IgD-negative memory B cell (primary cell): Measurements from ENCODE around the gene DCAF6. TPM values are rescaled to one million over a fixed set of nuclear protein-coding genes. Genes with fewer than 3 reads are reported as not detected.

Experiments
- H3K27ac Mint-ChIP-seq, 3 donors: one replicate each; pipeline ENCODE4 v1.8.0; 2020 to 2022; ENCODE audit warnings: mild to moderate bottlenecking in 3 of 3, mixed read lengths in 3 of 3, moderate library complexity in 1 of 3
- H3K27me3 Mint-ChIP-seq: one replicate; pipeline ENCODE4 v1.8.0; 2021; ENCODE audit warnings: mixed read lengths
- H3K36me3 Mint-ChIP-seq: one replicate; pipeline ENCODE4 v1.8.0; 2020; ENCODE audit warnings: mild to moderate bottlenecking, mixed read lengths
- H3K4me1 Mint-ChIP-seq, 3 donors: one replicate each; pipeline ENCODE4 v1.8.0; 2020 to 2022; ENCODE audit warnings: mixed read lengths in 3 of 3, mild to moderate bottlenecking in 1 of 3
- H3K4me3 Mint-ChIP-seq, 4 donors: one replicate each; pipeline ENCODE4 v1.8.0; 2020 to 2022; ENCODE audit warnings: mild to moderate bottlenecking in 4 of 4, mixed read lengths in 4 of 4, moderate library complexity in 3 of 4
- H3K9me3 Mint-ChIP-seq, 3 donors: one replicate each; pipeline ENCODE4 v1.8.0; 2020 to 2021; ENCODE audit warnings: mixed read lengths in 3 of 3, mild to moderate bottlenecking in 1 of 3
- polyA plus RNA-seq: library from polyadenylated mRNA; unstranded; fragments of 300-500 nt; fragmentation: Illumina TruSeq; gene quantifications from one replicate; pipeline ENCODE4 v1.2.3, GENCODE V29; 2021

The DCAF6 gene
- polyA plus RNA-seq, 1 donor from 2014 or later: 11.9 TPM

DNA sequence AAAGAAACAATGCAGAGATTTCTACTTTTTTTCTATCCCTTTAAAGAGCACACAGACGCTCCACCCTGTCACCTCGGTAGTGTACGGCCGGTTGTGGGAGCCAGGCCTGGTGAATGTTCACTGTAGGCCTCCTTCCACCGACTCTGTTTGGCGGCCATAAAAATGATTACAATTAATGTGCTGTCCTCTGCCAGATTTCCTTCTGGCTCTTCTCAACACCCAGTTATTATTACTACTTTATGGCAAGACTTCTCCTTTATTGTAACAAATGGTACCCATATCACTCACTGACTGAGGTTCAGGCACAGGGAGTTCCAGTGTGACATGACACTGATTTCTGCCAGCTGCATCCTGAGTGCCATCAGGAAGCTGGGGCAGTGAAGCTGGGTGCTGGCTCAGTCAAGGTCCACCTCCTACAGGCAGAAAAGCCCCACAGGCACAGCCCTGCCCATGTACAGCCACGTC is 162.9 kb downstream of the DCAF6 start:
- Mint-ChIP-seq H3K4me1 (no peaks in the 10 kb centered on the region), H3K27me3 (no peaks in the 10 kb centered on the region)

DNA sequence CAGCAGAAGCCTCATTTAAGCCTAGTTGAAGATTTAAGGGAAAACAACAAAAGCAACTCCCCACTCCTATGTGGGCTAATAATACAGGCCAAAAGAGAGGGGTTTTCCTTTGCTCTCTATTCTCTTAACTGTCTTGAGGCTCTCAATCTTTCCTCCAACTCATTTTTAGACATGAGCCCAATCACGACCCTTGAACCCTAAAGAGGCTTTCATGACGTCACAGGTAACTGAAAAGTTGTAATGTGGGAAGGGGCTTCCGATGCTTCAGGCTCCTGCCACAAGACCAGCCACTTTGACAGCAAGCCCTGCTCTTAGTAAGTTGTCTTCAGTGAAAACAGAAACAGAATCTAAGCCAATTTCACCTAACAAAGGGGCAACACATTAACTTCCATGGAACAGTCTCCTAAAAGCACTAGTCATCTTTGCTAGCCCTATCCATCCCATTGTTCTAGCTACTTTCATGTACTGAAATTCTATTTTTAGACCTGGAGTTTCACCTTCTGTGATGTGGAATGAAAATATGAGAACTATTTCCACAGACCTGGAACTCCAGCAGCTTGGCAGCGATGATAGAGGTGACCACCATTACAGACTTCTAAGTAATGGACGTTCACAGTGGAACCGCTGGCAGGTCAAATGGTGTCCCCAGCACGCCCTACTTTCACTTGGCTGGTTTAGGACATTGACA is 164.0 kb downstream of the DCAF6 start:
- no peaks in the 10 kb centered on the region for H3K9me3 Mint-ChIP-seq
- no peak overlapping the region for H3K4me3 Mint-ChIP-seq
- no peak overlapping the region for H3K27ac Mint-ChIP-seq
- peaks cover 4% of the 10 kb centered on the region for H3K27me3 Mint-ChIP-seq
- H3K36me3 Mint-ChIP-seq: peaks cover under 1% of the 10 kb centered on the region
- H3K4me1 Mint-ChIP-seq: no peaks in the 10 kb centered on the region

More for the DNA sequence above, 162.9 kb downstream of the DCAF6 start:
- no peaks in the 10 kb centered on the region for H3K9me3 Mint-ChIP-seq
- no peak overlapping the region for H3K4me3 Mint-ChIP-seq
- H3K27ac Mint-ChIP-seq: no peak overlapping the region
- H3K36me3 Mint-ChIP-seq: peaks cover 2% of the 10 kb centered on the region

DNA sequence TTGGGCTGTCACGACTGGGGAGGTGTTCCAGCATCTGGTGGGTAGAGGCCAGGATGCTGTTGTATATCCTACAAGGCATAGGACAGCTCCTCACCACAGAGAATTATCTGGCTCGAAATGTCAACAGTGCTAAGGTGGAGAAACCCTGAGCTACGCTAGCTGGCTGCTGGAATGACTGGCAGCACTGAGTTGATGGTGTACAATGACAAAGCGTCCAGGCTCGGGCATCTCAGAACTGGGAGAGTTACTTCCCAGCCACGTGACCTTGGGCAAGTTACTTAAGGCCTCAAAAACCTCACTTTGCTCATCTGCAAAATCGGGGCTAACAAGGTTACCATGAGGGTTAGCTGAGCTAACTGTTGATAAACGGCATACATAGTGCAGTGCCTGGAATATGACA is 164.9 kb downstream of the DCAF6 start:
- Mint-ChIP-seq H3K4me1 (no peaks in the 10 kb centered on the region), H3K4me3 (no peak overlapping the region), H3K36me3 (no peaks in the 10 kb centered on the region), H3K27ac (no peak overlapping the region), H3K27me3 (peaks cover 4% of the 10 kb centered on the region), H3K9me3 (no peaks in the 10 kb centered on the region)

DNA sequence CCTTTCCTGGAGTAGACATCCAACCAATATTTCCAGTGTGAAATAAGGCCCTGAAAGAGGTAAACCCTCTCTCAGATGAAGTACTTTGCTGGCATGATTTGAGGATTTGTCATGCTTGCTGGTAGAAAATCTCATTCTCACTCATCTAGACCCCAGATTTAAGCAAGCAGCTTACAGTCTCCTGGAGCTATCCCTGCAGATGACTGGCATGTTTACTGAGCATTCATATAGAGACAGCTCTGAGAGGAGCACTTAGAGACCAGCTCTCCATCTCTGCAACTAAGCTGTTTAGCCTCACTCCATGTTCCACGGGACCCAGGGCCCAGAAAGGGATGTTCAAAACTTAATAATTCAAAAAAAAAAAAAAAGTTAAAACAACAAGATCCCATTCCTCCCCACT is 166.0 kb downstream of the DCAF6 start:
- no peak overlapping the region for H3K27ac Mint-ChIP-seq

DNA sequence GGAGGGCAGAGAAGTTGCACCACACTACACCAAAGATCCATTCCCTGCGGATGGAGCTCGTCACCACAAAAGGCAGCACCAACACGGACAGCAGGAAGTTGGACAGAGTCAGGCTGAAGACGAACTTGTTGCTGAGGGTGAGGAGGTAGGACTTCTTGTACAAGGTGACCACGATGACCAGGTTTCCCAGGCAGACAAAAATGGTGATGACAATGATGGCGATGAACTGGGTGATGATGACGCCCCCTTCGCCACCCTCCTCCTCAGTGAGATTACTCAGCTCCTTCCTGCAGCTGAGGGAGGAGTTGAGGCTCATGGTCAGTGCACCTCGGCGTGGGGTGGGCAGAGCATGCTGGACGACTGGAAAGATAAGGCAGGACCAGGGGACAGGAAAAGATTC is 168.1 kb downstream of the DCAF6 start:
- Mint-ChIP-seq H3K27me3 (peaks cover 4% of the 10 kb centered on the region), H3K27ac (no peak overlapping the region), H3K4me1 (no peaks in the 10 kb centered on the region), H3K36me3 (no peaks in the 10 kb centered on the region), H3K4me3 (no peak overlapping the region), H3K9me3 (no peaks in the 10 kb centered on the region)

More for the DNA sequence above, 166.0 kb downstream of the DCAF6 start:
- Mint-ChIP-seq H3K9me3 (no peaks in the 10 kb centered on the region), H3K27me3 (peaks cover 4% of the 10 kb centered on the region), H3K4me3 (no peak overlapping the region), H3K36me3 (no peaks in the 10 kb centered on the region), H3K4me1 (no peaks in the 10 kb centered on the region)

DNA sequence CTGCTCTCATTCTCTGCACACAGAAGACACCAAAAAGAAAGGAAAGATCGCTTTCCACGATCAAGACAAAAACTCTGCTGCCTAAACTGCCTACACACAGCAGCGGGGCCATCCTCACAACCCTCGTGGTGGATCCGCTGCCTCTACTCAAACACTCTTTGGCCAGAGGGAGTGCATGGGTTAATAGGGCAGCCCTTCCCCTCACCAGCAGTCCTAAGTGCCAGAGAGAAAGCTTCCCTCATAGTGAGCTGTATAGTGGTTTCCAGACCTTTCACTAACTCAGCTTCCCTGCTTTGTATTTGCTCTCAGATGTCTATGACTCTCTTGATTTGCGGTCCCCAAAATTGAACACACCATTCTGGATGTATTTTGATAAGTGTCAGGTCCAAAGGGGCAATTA is 169.4 kb downstream of the DCAF6 start:
- H3K4me1 Mint-ChIP-seq: no peaks in the 10 kb centered on the region
- H3K27me3 Mint-ChIP-seq: peaks cover 4% of the 10 kb centered on the region
- H3K36me3 Mint-ChIP-seq: no peaks in the 10 kb centered on the region
- H3K9me3 Mint-ChIP-seq: no peaks in the 10 kb centered on the region
- no peak overlapping the region for H3K4me3 Mint-ChIP-seq
- no peak overlapping the region for H3K27ac Mint-ChIP-seq

DNA sequence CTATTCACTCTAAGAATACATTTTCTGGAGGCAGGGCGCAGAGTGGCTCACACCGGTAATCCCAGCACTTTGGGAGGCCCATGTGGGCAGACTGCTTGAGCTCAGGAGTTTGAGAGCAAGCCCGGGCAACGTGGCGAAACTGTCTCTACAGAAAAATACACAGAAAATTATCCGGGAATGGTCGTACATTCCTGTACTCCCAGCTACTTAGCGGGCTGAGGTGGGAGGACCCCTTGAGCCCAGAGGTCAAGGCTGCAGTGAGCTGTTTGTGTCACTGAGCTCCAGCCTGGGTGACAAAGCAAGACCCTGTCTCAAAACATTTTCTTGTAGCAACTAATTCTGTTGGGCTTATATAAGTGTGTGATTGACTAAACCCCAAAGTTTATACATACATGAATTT is 169.8 kb downstream of the DCAF6 start:
- Mint-ChIP-seq H3K9me3 (no peaks in the 10 kb centered on the region), H3K27ac (no peak overlapping the region), H3K4me1 (no peaks in the 10 kb centered on the region), H3K36me3 (no peaks in the 10 kb centered on the region), H3K27me3 (peaks cover 4% of the 10 kb centered on the region), H3K4me3 (no peak overlapping the region)

DNA sequence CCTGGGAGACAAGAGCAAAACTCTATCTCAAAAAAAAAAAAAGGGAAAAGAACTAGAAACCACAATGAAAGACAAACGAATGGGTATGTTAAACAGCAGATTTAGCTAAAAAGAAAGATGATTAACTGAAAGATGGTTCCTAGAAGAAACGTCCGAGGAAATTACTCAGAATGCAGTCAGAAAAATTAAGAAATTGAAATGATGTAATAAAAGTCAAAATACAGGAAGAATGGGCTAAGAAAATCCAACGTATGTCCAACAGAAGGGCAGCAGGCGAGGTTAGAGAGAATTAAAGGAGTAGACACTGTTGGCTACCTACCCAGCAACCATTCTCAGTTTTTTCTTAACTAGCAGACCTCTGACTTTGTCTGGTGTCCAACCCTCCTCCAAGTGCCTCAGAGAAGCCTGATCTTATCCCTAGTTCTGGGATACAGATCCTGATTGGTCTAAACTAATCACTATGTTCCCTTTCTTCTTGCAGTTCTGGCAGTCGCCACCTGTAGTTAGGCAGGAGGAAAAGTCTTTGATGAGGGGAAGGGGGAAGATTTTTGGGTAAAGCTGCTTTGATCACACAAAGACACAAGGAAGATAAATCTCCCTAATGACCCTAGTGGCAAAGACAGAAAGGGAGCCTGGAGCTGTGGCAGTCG is 174.5 kb downstream of the DCAF6 start:
- Mint-ChIP-seq H3K27ac (no peak overlapping the region), H3K9me3 (peaks cover 0 to 1% (median 0%) of the 10 kb centered on the region in 3 donors), H3K4me1 (no peaks in the 10 kb centered on the region), H3K36me3 (no peaks in the 10 kb centered on the region), H3K27me3 (peaks cover 1% of the 10 kb centered on the region), H3K4me3 (no peak overlapping the region)

DNA sequence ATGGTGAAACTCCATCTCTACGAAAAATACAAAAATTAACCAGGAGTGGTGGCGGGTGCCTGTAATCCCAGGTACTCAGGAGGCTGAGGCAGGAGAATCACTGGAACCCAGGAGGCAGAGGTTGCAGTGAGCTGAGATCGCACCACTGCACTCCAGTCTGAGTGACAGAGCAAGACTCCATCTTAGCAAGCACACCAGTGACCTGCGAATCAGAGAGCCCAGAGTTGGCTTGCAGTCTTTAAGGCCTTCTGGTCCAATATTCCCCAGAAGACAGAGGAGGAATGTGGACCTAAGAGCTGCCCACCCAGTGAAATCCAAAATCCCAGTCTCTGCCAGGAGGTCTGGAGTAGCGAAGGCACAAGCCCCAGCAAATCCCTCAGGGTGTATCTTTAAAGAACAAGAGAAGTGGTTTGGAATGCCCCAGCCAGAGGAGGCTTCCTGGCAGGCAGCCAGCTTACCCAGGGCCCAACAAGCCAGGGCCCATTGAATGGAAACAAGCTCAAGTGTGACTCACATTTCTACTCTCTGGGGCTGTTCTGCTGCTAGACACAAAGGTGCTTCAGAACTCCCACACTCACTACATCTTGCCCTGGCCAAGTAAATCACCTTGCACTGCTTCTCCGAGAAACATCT is 176.3 kb downstream of the DCAF6 start:
- Mint-ChIP-seq H3K27ac (no peak overlapping the region), H3K36me3 (no peaks in the 10 kb centered on the region), H3K9me3 (peaks cover 0 to 1% (median 0%) of the 10 kb centered on the region in 3 donors), H3K4me1 (no peaks in the 10 kb centered on the region), H3K27me3 (peaks cover 6% of the 10 kb centered on the region), H3K4me3 (no peak overlapping the region)

DNA sequence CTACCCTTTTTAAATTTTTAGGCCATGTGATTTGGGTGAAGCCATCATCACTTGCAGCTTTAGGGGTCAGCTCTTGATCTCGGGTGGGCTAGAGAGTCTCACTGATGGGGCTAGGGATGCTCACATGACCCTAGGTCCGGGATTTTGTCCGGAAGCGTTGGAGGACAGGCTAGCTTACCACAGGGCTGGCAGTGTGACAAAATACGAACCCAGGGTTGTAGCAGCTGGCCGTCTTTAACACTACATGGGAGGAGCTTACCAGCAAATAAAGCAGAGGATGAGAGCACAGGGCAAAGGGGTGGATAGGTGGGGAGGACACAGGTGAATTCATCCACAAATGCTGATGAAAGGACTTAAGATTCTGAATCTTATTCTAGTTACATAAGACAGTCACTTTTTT is 178.4 kb downstream of the DCAF6 start:
- H3K4me1 Mint-ChIP-seq: no peaks in the 10 kb centered on the region

DNA sequence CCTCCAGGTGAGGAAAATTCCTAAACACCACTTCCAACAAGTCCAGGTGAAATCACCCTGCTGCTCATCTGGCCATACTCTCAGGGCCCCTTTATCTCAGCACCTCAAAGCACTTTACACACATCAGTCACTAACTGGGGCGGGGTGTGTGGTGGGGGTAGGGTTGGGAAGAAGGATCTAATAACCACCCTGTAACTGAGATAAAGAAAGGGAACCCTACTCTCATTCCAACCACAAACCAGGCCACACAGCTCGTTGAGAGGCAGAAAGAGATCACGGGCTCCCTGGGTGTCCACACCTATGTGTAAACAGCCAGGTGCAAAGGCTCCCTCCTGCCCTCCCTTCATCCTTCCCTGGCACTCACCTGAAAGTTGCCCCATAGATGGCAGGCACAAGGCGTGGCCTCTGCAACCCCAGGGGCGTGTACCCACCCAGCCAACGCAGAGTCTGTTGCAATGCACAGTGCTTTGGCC is 179.9 kb downstream of the DCAF6 start:
- no peak overlapping the region for H3K4me3 Mint-ChIP-seq

More for the DNA sequence above, 178.4 kb downstream of the DCAF6 start:
- no peak overlapping the region for H3K27ac Mint-ChIP-seq
- H3K27me3 Mint-ChIP-seq: peaks cover 6% of the 10 kb centered on the region
- no peak overlapping the region for H3K4me3 Mint-ChIP-seq
- peaks cover 0 to 6% (median 6%) of the 10 kb centered on the region in 3 donors for H3K9me3 Mint-ChIP-seq
- H3K36me3 Mint-ChIP-seq: peaks cover 2% of the 10 kb centered on the region

DNA sequence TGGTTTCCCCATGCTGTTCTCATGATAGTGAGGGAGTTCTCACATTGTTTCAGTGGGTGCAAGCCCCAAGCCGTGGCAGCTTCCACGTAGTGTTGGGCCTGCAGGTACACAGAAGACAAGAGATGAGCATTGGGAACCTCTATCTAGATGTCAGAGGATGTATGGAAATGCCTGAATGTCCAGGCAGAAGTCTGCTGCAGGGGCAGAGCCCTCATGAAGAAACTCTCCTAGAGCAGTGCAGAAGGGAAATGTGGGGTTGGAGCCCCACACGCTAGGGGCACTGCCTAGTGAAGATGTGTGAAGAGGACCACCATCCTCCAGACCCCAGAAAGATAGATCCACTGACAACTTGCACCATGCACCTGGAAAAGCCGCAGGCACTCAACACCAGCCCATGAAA is 183.3 kb downstream of the DCAF6 start:
- Mint-ChIP-seq H3K27me3 (peaks cover 19% of the 10 kb centered on the region), H3K4me3 (no peak overlapping the region), H3K4me1 (no peaks in the 10 kb centered on the region), H3K27ac (no peak overlapping the region), H3K36me3 (peaks cover 2% of the 10 kb centered on the region), H3K9me3 (peaks cover 4 to 14% (median 6%) of the 10 kb centered on the region in 3 donors)

More for the DNA sequence above, 179.9 kb downstream of the DCAF6 start:
- Mint-ChIP-seq H3K27ac (no peak overlapping the region), H3K27me3 (peaks cover 6% of the 10 kb centered on the region), H3K4me1 (no peaks in the 10 kb centered on the region), H3K9me3 (peaks cover 3 to 14% (median 8%) of the 10 kb centered on the region in 3 donors), H3K36me3 (peaks cover 2% of the 10 kb centered on the region)

DNA sequence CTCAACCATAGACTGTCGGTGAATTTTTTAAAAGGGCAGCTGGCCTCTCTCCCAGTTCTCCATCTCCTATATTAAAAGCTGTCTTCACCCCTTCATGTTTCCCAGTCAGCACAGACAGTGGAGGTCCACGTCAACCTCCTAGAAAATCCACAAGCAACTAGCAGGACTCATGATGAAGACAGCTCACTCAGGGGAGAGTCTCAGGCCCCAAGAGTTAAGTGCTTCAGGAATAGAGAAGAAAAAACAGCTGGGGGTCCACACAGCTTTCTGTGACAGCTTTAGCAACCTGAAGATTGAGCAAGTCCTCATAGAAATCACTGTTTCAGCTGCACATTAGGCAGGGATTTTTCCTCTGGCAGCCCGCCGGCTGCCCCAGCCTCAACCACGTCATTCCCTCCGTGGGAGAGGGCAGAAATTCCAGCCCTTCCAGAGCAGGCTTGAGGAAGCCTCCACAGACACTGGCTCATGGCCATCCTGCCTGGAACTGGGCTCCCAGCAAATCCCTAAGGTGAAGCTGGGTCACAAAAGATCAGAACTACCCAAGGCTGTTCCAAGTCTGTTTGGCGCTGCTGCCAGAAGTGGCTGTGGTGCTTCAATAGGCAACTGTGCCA is 185.0 kb downstream of the DCAF6 start:
- Mint-ChIP-seq H3K27ac (no peak overlapping the region), H3K27me3 (peaks cover 23% of the 10 kb centered on the region)

DNA sequence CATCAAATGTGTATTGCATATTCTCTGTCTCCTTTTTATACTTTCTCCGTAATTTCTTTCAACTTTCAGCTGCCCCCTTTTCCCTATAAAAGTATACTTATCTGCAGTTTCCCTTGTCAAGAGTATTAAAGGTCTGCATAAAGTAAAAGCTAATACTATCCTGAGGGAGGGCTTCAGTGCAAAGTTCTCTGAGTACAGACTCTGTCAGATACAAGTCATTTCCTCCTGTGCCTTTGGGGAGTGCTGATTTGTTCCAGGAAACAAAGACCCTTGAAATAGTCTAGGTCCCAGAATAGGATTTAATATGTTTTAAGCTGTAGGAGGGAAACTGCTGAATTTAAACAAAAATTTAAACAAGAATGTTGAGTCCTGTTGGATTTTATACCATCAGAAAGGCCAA is 188.6 kb downstream of the DCAF6 start:
- no peaks in the 10 kb centered on the region for H3K36me3 Mint-ChIP-seq
- peaks cover 31% of the 10 kb centered on the region for H3K27me3 Mint-ChIP-seq
- H3K4me3 Mint-ChIP-seq: no peak overlapping the region
- H3K4me1 Mint-ChIP-seq: no peaks in the 10 kb centered on the region
- H3K9me3 Mint-ChIP-seq: peaks cover 2 to 9% (median 6%) of the 10 kb centered on the region in 3 donors
- no peak overlapping the region for H3K27ac Mint-ChIP-seq

More for the DNA sequence above, 185.0 kb downstream of the DCAF6 start:
- no peak overlapping the region for H3K4me3 Mint-ChIP-seq
- H3K4me1 Mint-ChIP-seq: no peaks in the 10 kb centered on the region
- H3K36me3 Mint-ChIP-seq: peaks cover 2% of the 10 kb centered on the region
- H3K9me3 Mint-ChIP-seq: peaks cover 5 to 14% (median 6%) of the 10 kb centered on the region in 3 donors
